Loucy (cell line): ENCODE results near the gene MAP2.

ENCODE experiments used
- H2AFZ ChIP-seq: fragments of 200-600 bp; sonication (generic); 2 replicates; pipeline ENCODE4 v1.6.0; 2016; ENCODE audit warnings: antibody characterized with exemption, mild to moderate bottlenecking, low read length, moderate library complexity
- H3F3A ChIP-seq: fragments of 200-600 bp; 2 replicates; pipeline ENCODE4 v1.6.0; 2016; ENCODE audit warnings: antibody characterized with exemption, low read depth, mild to moderate bottlenecking
- H3K27me3 ChIP-seq: fragments of 200-600 bp; sonication (generic); 2 replicates; pipeline ENCODE4 v1.6.1; 2014; ENCODE audit warnings: low read length, mild to moderate bottlenecking; ENCODE audit not compliant: insufficient read depth, poor library complexity, severe bottlenecking
- H3K36me3 ChIP-seq: fragments of 200-600 bp; sonication (generic); 2 replicates; pipeline ENCODE4 v1.6.1; 2016; ENCODE audit warnings: low read length; ENCODE audit not compliant: insufficient read depth
- H3K4me1 ChIP-seq: fragments of 200-600 bp; sonication (generic); 2 replicates; pipeline ENCODE4 v1.5.1; 2014; ENCODE audit warnings: low read length, mild to moderate bottlenecking; ENCODE audit not compliant: insufficient read depth, poor library complexity, severe bottlenecking
- H3K4me2 ChIP-seq: fragments of 200-600 bp; sonication (generic); 2 replicates; pipeline ENCODE4 v1.6.0; 2014; ENCODE audit warnings: antibody characterized with exemption, low read length, low read depth, mild to moderate bottlenecking; ENCODE audit not compliant: poor library complexity, severe bottlenecking
- H3K4me3 ChIP-seq: fragments of 200-600 bp; sonication (generic); 2 replicates; pipeline ENCODE4 v1.5.1; 2014; ENCODE audit warnings: low read length, mild to moderate bottlenecking, mixed read lengths; ENCODE audit not compliant: poor library complexity, severe bottlenecking
- H3K79me2 ChIP-seq: fragments of 200-600 bp; sonication (generic); 2 replicates; pipeline ENCODE4 v1.6.1; 2014; ENCODE audit warnings: low read length; ENCODE audit not compliant: insufficient read depth
- H3K9ac ChIP-seq: fragments of 200-600 bp; sonication (generic); 2 replicates; pipeline ENCODE4 v1.6.0; 2014; ENCODE audit warnings: mild to moderate bottlenecking, low read depth, low read length, moderate library complexity; ENCODE audit not compliant: poor library complexity, severe bottlenecking
- H3K9me2 ChIP-seq: fragments of 200-600 bp; sonication (generic); replicated peaks from 2 replicates; pipeline ENCODE4 v1.6.1; 2016; ENCODE audit warnings: low read depth, low read length, mixed read lengths
- H3K9me3 ChIP-seq: fragments of 200-600 bp; sonication (generic); 2 replicates; pipeline ENCODE4 v1.6.1; 2014; ENCODE audit warnings: mild to moderate bottlenecking, antibody characterized with exemption, low read length, low read depth; ENCODE audit not compliant: insufficient read depth
- H4K20me1 ChIP-seq: fragments of 200-600 bp; sonication (generic); 2 replicates; pipeline ENCODE4 v1.6.0; 2014; ENCODE audit warnings: antibody characterized with exemption, low read length, mild to moderate bottlenecking; ENCODE audit not compliant: insufficient read depth, poor library complexity, severe bottlenecking
- CTCF ChIP-seq: fragments of 200-600 bp; sonication (generic); conservative IDR thresholded peaks from 2 replicates; pipeline ENCODE4 v1.5.1; 2014; ENCODE audit warnings: mild to moderate bottlenecking, antibody characterized with exemption, low read length
- EZH2phosphoT487 ChIP-seq: fragments of 200-600 bp; IDR thresholded peaks from 2 replicates; pipeline ENCODE4 v1.6.1; 2018; ENCODE audit warnings: antibody characterized with exemption, mild to moderate bottlenecking, moderate library complexity, borderline replicate concordance

MAP2 gene

DNA sequence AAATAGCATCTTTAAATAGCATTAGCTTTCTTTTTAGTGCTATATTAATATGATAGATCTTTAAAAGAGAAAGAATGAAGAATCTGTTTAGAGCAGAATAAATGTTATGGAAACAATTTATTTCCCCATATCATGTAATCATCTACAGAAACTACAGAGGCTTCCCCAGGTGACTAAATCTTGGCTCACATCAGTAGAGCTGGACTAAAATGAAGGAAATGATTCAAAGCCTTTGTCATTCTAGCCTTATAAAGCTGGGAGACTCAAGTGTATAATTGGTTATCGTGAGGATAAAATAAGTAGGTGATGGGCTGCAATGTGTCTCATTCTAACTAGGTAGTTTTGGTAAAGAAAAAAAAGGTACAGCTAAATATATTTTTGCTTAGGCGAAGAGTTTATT, 264.5 kb downstream of the MAP2 start:
- Histone ChIP-seq H4K20me1 (no peaks in the 10 kb centered on the region), H3K79me2 (no peaks in the 10 kb centered on the region), H3K36me3 (no peaks in the 10 kb centered on the region), H3K9me2 (no peaks in the 10 kb centered on the region), H3K4me2 (no peak overlapping the region), H3K9me3 (no peaks in the 10 kb centered on the region), H3K9ac (no peak overlapping the region), H3K4me3 (no peak overlapping the region), H3F3A (no peaks in the 10 kb centered on the region), H3K4me1 (no peaks in the 10 kb centered on the region), H3K27me3 (no peaks in the 10 kb centered on the region), H2AFZ (no peak overlapping the region)
- TF ChIP-seq CTCF (no peak), EZH2phosphoT487 (no peak)

DNA sequence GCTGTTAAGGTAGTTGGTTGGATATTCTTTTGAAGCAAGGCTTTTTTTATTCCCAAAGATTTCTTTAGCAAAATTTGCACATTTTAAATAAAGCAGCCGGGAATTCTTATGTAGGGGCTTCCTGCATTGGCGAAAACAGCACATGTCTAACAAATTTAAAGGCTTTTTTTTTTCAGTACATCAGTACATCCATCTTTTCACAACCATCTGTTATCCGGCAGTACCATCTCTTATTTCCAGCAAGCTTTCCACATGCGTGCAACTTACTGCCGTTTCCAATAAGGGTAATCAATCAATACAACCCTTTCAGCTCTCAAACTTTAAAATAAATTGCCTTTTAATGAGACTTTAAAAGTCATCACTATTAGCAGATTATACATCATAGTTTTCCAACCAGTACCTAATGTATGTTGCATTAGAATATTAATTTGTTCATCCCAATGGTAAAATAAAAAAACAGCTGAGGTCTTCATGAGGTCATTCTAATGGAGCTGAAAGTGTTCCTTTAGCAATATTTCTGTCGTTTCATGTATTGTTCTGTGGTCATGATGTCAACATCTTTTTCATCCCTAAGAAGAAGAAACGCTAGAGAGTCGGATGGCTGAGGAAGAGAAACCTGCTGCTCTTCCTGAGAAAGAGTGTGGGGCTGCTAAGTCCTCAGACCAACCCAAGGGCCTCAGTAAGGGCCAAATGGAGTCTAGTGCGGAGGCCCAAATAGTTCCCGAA, 266.3 kb downstream of the MAP2 start:
- TF ChIP-seq EZH2phosphoT487 (no peak), CTCF (no peak)
- Histone ChIP-seq H3K27me3 (no peaks in the 10 kb centered on the region), H3K9ac (no peak overlapping the region), H3K36me3 (no peaks in the 10 kb centered on the region), H4K20me1 (no peaks in the 10 kb centered on the region), H3K79me2 (no peaks in the 10 kb centered on the region), H3F3A (no peaks in the 10 kb centered on the region), H2AFZ (no peak overlapping the region), H3K9me3 (no peaks in the 10 kb centered on the region), H3K9me2 (no peaks in the 10 kb centered on the region), H3K4me1 (no peaks in the 10 kb centered on the region), H3K4me2 (no peak overlapping the region), H3K4me3 (no peak overlapping the region)

GRCh38 chr2:209694748-209695147, 270.9 kb downstream of the MAP2 start:
- Histone ChIP-seq H2AFZ (no peak overlapping the region), H3K36me3 (no peaks in the 10 kb centered on the region), H3K9me3 (no peaks in the 10 kb centered on the region), H4K20me1 (no peaks in the 10 kb centered on the region), H3F3A (no peaks in the 10 kb centered on the region), H3K9ac (no peak overlapping the region), H3K4me3 (no peak overlapping the region), H3K4me2 (no peak overlapping the region), H3K27me3 (no peaks in the 10 kb centered on the region), H3K9me2 (no peaks in the 10 kb centered on the region), H3K79me2 (no peaks in the 10 kb centered on the region), H3K4me1 (no peaks in the 10 kb centered on the region)
- TF ChIP-seq EZH2phosphoT487 (no peak), CTCF (no peak)
